Natural killer cell (primary cell): ENCODE measurements around the gene SCO1. TPM values are rescaled to one million over a fixed set of nuclear protein-coding genes. Genes with fewer than 3 reads are reported as not detected.

Source experiments
- ATAC-seq, 3 donors: fragments of 150-1000 bp in 2 of 3; fragments of 200-7000 bp in 1 of 3; cut with Tn5 transposase; 1 replicate in 1 of 3; 2 replicates in 2 of 3; pipeline ENCODE4 v1.10.0; 2021; ENCODE audit warnings: mild to moderate bottlenecking in 2 of 3, moderate library complexity in 2 of 3
- DNase-seq, 2 donors: peaks; one replicate each; pipeline versions ENCODE4 v3.0.0 to v3.0.0-alpha.2; 2013 to 2021; ENCODE audit warnings: mixed read lengths in 1 of 2
- H3K27ac ChIP-seq: one replicate; pipeline ENCODE4 v1.5.1; 2013; ENCODE audit warnings: mild to moderate bottlenecking, low read length
- H3K27me3 ChIP-seq: one replicate; pipeline ENCODE4 v1.6.1; 2013; ENCODE audit warnings: low read length; ENCODE audit not compliant: control insufficient read depth, insufficient read depth
- H3K36me3 ChIP-seq: one replicate; pipeline ENCODE4 v1.6.1; 2013; ENCODE audit warnings: low read length; ENCODE audit not compliant: control insufficient read depth, insufficient read depth
- H3K4me1 ChIP-seq: one replicate; pipeline ENCODE4 v1.6.1; 2013; ENCODE audit warnings: low read length; ENCODE audit not compliant: control insufficient read depth, insufficient read depth
- H3K4me3 ChIP-seq: one replicate; pipeline ENCODE4 v1.5.1; 2013; ENCODE audit warnings: low read length
- H3K9me3 ChIP-seq: one replicate; pipeline ENCODE4 v1.6.1; 2013; ENCODE audit warnings: low read length; ENCODE audit not compliant: control insufficient read depth, insufficient read depth
- H3K27ac Mint-ChIP-seq, 2 donors: one replicate each; pipeline ENCODE4 v1.8.0; 2022; ENCODE audit warnings: mild to moderate bottlenecking in 2 of 2, mixed read lengths in 2 of 2, moderate library complexity in 1 of 2
- H3K27me3 Mint-ChIP-seq, 2 donors: one replicate each; pipeline ENCODE4 v1.8.0; 2022; ENCODE audit warnings: low read depth in 2 of 2, mixed read lengths in 2 of 2
- H3K36me3 Mint-ChIP-seq: one replicate; pipeline ENCODE4 v1.8.0; 2022; ENCODE audit warnings: mixed read lengths
- H3K4me1 Mint-ChIP-seq, 2 donors: one replicate each; pipeline ENCODE4 v1.8.0; 2022; ENCODE audit warnings: mixed read lengths in 2 of 2
- H3K4me3 Mint-ChIP-seq: one replicate; pipeline ENCODE4 v1.8.0; 2022; ENCODE audit warnings: mild to moderate bottlenecking, moderate library complexity, mixed read lengths
- H3K9me3 Mint-ChIP-seq, 2 donors: one replicate each; pipeline ENCODE4 v1.8.0; 2022; ENCODE audit warnings: mixed read lengths in 2 of 2
- CTCF ChIP-seq: fragments of 200-600 bp; IDR thresholded peaks from one replicate; pipeline ENCODE4 v1.8.0; 2022; ENCODE audit warnings: antibody characterized with exemption
- WGBS: methylation state at CpG from one replicate; pipeline ENCODE4 v1.1.7; 2013; ENCODE audit warnings: missing lambda C conversion rate; ENCODE audit not compliant: insufficient coverage; 5-methylcytosine and 5-hydroxymethylcytosine counted together
- intact Hi-C: fragments of 100-400 bp; cut with micrococcal nuclease; formaldehyde crosslinking; loops from one replicate; pipeline ENCODE4 v1.14.2; 2022
- total RNA-seq, 4 donors: library from RNA; stranded (reverse); fragments of 120-200 nt in 1 of 4; gene quantifications; one replicate each; pipeline versions ENCODE4 v1.2.3 to v1.2.4, GENCODE V29; 2013 to 2022

SCO1 gene
- total RNA-seq, 3 donors from 2014 or later (not counting 1 experiment from before 2014, with no cell fraction given), result 13.4 to 22.9 (median 18.8) TPM

- H3K36me3 ChIP-seq, result no peaks in the 10 kb centered on the region
- no peak overlapping the region for H3K27ac Mint-ChIP-seq
- 92% methylated on average over 6 of the region's 8 CpGs for WGBS
- no peaks in the 10 kb centered on the region for H3K27me3 ChIP-seq
- no peak for TF ChIP-seq CTCF
- peaks cover 0 to 12% of the 10 kb centered on the region in 2 donors for H3K27me3 Mint-ChIP-seq
- H3K9me3 ChIP-seq, result no peaks in the 10 kb centered on the region
- no peak overlapping the region for H3K27ac ChIP-seq
- ATAC-seq, result no peak
- H3K4me3 ChIP-seq, result no peak overlapping the region
- H3K4me1 Mint-ChIP-seq, result peaks cover 0 to 5% of the 10 kb centered on the region in 2 donors
- H3K4me3 Mint-ChIP-seq, result no peak overlapping the region
- H3K4me1 ChIP-seq, result no peaks in the 10 kb centered on the region
- intact Hi-C loops, result no loop called here
- H3K9me3 Mint-ChIP-seq, result no peaks in the 10 kb centered on the region
- H3K36me3 Mint-ChIP-seq, result no peaks in the 10 kb centered on the region
- no peak for DNase-seq
Measured at GRCh38 chr17:10743316-10744009, 46.1 kb upstream of the SCO1 start.

- Mint-ChIP-seq H3K27me3 (peaks cover 0 to 10% of the 10 kb centered on the region in 2 donors), H3K9me3 (no peaks in the 10 kb centered on the region), H3K4me1 (peaks cover 0 to 5% of the 10 kb centered on the region in 2 donors), H3K27ac (no peak overlapping the region), H3K36me3 (no peaks in the 10 kb centered on the region), H3K4me3 (no peak overlapping the region)
- Histone ChIP-seq H3K9me3 (no peaks in the 10 kb centered on the region), H3K4me3 (no peak overlapping the region), H3K27ac (no peak overlapping the region), H3K27me3 (no peaks in the 10 kb centered on the region), H3K4me1 (no peaks in the 10 kb centered on the region), H3K36me3 (no peaks in the 10 kb centered on the region)
- intact Hi-C loops, result no loop called here
- TF ChIP-seq CTCF, result no peak
- no peak for DNase-seq
- 89% methylated on average over 5 of the region's 6 CpGs for WGBS
- ATAC-seq, result no peak
Measured at GRCh38 chr17:10742431-10742830, 45.1 kb upstream of the SCO1 start.

- no peak for TF ChIP-seq CTCF
- Histone ChIP-seq H3K36me3 (no peaks in the 10 kb centered on the region), H3K9me3 (no peaks in the 10 kb centered on the region), H3K4me3 (no peak overlapping the region), H3K27ac (no peak overlapping the region), H3K27me3 (no peaks in the 10 kb centered on the region), H3K4me1 (no peaks in the 10 kb centered on the region)
- intact Hi-C loops, result no loop called here
- no peak overlapping the region for H3K4me3 Mint-ChIP-seq
- 87% methylated on average over 10 of the region's 10 CpGs for WGBS
- no peaks in the 10 kb centered on the region for H3K9me3 Mint-ChIP-seq
- H3K27me3 Mint-ChIP-seq, result peaks cover 0 to 8% of the 10 kb centered on the region in 2 donors
- no peak for DNase-seq
- no peak for ATAC-seq
- peaks cover 5 to 11% of the 10 kb centered on the region in 2 donors for H3K4me1 Mint-ChIP-seq
- no peaks in the 10 kb centered on the region for H3K36me3 Mint-ChIP-seq
- H3K27ac Mint-ChIP-seq, result no peak overlapping the region
Measured at GRCh38 chr17:10741416-10742135, 44.2 kb upstream of the SCO1 start.
